ENCODE data around the gene LGR5.

LGR5 gene

GRCh38 chr12:71442567-71442931 lies 3.0 kb downstream of the LGR5 start:
- DNase-seq = no peak
- H3K27ac ChIP-seq = no peak overlapping the region
- peaks cover 6% of the 10 kb centered on the region for H3K36me3 ChIP-seq
- no peak for TF ChIP-seq CTCF (IDR thresholded peaks at IDR 0.05; ENCODE audit: low read depth, low read length)
- H3K4me3 ChIP-seq (ENCODE audit: low read depth, low read length) = no peak overlapping the region
- H3K27me3 ChIP-seq (ENCODE audit: insufficient read depth, low read depth, severe bottlenecking) = no peaks in the 10 kb centered on the region
- H3K9me3 ChIP-seq (ENCODE audit: severe bottlenecking) = no peaks in the 10 kb centered on the region

- Histone ChIP-seq H3K27me3 (ENCODE audit: insufficient read depth, low read depth, severe bottlenecking) (no peaks in the 10 kb centered on the region), H3K9me3 (ENCODE audit: severe bottlenecking) (no peaks in the 10 kb centered on the region), H3K27ac (no peak overlapping the region), H3K4me3 (ENCODE audit: low read depth, low read length) (no peak overlapping the region), H3K36me3 (peaks cover 4% of the 10 kb centered on the region; the same call in 1 of the 2 replicates)
- no peak for DNase-seq
- no peak for TF ChIP-seq CTCF (IDR thresholded peaks at IDR 0.05; ENCODE audit: low read depth, low read length)
These were observed 5.5 kb downstream of the LGR5 start for GRCh38 chr12:71445071-71445470.

GRCh38 chr12:71447691-71448132 lies 8.1 kb downstream of the LGR5 start:
- Histone ChIP-seq H3K4me3 (ENCODE audit: low read depth, low read length) (no peak overlapping the region), H3K9me3 (ENCODE audit: severe bottlenecking) (no peaks in the 10 kb centered on the region), H3K27me3 (ENCODE audit: insufficient read depth, low read depth, severe bottlenecking) (no peaks in the 10 kb centered on the region), H3K27ac (no peak overlapping the region), H3K36me3 (peaks cover 4% of the 10 kb centered on the region; the same call in 1 of the 2 replicates)
- TF ChIP-seq CTCF (IDR thresholded peaks at IDR 0.05; ENCODE audit: low read depth, low read length) = no peak
- no peak for DNase-seq

- no peak overlapping the region for H3K27ac ChIP-seq
- peaks cover 4% of the 10 kb centered on the region; the same call in 1 of the 2 replicates for H3K36me3 ChIP-seq
- H3K27me3 ChIP-seq (ENCODE audit: insufficient read depth, low read depth, severe bottlenecking) = no peaks in the 10 kb centered on the region
- H3K4me3 ChIP-seq (ENCODE audit: low read depth, low read length) = no peak overlapping the region
- TF ChIP-seq CTCF (IDR thresholded peaks at IDR 0.05; ENCODE audit: low read depth, low read length) = no peak
- H3K9me3 ChIP-seq (ENCODE audit: severe bottlenecking) = no peaks in the 10 kb centered on the region
- no peak for DNase-seq
These were observed 8.6 kb downstream of the LGR5 start for GRCh38 chr12:71448150-71448581.

- no peak overlapping the region for H3K27ac ChIP-seq
- H3K4me3 ChIP-seq (ENCODE audit: low read depth, low read length) = no peak overlapping the region
- peaks cover 4% of the 10 kb centered on the region; the same call in 1 of the 2 replicates for H3K36me3 ChIP-seq
- no peaks in the 10 kb centered on the region for H3K27me3 ChIP-seq (ENCODE audit: insufficient read depth, low read depth, severe bottlenecking)
- no peak for DNase-seq
- TF ChIP-seq CTCF (IDR thresholded peaks at IDR 0.05; ENCODE audit: low read depth, low read length) = no peak
- no peaks in the 10 kb centered on the region for H3K9me3 ChIP-seq (ENCODE audit: severe bottlenecking)
These were observed 9.9 kb downstream of the LGR5 start for GRCh38 chr12:71449373-71450070.

- Histone ChIP-seq H3K27me3 (ENCODE audit: insufficient read depth, low read depth, severe bottlenecking) (no peaks in the 10 kb centered on the region), H3K36me3 (no peaks in the 10 kb centered on the region), H3K27ac (no peak overlapping the region), H3K9me3 (ENCODE audit: severe bottlenecking) (no peaks in the 10 kb centered on the region), H3K4me3 (ENCODE audit: low read depth, low read length) (no peak overlapping the region)
- DNase-seq = no peak
- no peak for TF ChIP-seq CTCF (IDR thresholded peaks at IDR 0.05; ENCODE audit: low read depth, low read length)
These were observed 12.4 kb downstream of the LGR5 start for GRCh38 chr12:71452006-71452405.

All from WERI-Rb-1 (cell line).